Eye (tissue), 1 donor: ENCODE results near the gene DOCK3.
"Not testable (repeated sequence)": the region's sequence is repeated elsewhere in the genome, so short reads cannot be mapped to it uniquely, and the experiment has no call there.

Experiments used
- DNase-seq: peaks from one replicate; pipeline ENCODE4 v3.0.0-alpha.2; 2015

The DOCK3 gene

DNA sequence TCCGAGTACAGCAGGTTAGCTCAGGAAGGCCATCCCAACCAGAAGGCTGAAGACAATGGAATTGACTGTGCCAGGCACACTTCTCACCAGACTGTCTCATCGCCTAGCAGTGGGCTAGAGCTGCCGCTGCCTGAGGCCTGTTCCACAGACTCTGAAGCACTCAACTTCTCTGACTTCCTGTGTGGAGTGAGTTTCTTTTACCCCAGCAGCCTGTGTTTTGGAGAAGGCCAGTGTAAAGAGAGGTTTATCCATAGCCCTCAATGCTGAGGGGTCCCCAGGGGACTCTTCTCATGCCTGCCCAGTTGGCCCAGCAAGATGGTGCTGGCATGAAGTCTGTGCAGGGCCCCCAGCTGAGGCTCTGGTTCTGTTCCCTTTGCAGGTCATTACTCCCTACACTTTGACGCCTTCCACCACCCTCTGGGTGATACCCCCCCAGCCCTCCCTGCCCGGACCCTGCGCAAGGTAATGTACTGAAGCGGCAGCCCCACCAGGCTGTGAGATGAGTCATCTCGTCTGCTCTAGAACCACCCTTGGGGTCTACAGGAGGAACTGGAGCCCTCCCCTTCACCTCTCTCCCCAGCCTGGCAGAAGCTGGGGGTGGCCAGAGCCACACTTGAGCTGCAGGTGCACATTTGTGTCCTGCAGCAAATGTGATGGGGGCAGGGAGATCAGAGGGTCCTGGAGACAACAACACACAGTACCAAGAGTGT is 705.2 kb downstream of the DOCK3 start:
- no peak for DNase-seq

- DNase-seq: no peak
Observed at GRCh38 chr3:51380601-51381332, 706.0 kb downstream of the DOCK3 start.

DNA sequence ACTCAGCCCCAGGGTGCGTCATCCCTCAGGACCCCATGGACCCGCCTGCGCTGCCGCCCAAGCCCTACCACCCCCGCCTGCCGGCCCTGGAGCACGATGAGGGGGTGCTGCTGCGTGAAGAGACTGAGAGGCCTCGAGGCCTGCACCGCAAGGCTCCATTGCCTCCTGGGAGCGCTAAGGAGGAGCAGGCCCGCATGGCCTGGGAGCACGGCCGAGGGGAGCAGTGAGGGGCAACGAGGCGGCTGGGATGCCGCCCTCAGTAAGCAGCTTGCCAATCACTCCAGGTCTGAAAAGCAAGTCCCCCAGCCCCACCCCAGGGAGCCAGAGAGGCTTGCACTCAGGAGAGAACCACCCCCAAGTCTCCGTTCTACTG is 706.6 kb downstream of the DOCK3 start:
- DNase-seq: no peak

DNA sequence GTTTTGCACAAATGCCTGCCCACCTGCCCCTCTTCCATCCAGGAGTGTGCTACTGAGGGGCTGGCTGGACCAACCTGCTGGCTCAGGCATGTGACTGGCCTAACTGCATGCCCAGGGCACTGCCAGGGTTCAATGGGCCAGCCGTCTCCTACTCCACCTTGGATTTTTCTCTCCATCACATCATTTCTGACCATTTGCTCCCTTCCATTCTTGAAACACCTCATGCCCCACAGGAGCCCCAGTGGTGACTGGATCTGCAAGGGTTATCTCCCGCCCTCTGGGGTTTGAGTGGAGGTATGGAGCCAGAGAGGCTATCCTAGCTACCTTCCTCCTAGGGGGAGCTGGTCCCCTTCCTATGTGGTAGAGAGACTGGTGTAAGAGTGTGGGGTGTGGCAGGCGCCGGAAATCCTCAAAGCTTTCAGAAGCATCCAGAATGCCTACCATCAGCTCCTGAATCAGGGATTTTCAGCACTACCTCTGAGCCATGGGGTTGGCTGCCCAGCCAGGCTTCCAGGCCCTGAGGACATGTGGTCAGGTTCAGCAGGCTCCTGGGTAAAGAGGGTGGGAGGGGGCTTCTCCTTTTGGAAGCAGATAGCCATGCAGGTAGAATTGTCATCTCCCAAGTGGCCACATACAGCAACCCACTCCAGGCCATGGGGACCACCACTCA is 707.5 kb downstream of the DOCK3 start:
- DNase-seq: no peak

GRCh38 chr3:51382947-51383578 is 708.3 kb downstream of the DOCK3 start:
- DNase-seq: no peak

DNA sequence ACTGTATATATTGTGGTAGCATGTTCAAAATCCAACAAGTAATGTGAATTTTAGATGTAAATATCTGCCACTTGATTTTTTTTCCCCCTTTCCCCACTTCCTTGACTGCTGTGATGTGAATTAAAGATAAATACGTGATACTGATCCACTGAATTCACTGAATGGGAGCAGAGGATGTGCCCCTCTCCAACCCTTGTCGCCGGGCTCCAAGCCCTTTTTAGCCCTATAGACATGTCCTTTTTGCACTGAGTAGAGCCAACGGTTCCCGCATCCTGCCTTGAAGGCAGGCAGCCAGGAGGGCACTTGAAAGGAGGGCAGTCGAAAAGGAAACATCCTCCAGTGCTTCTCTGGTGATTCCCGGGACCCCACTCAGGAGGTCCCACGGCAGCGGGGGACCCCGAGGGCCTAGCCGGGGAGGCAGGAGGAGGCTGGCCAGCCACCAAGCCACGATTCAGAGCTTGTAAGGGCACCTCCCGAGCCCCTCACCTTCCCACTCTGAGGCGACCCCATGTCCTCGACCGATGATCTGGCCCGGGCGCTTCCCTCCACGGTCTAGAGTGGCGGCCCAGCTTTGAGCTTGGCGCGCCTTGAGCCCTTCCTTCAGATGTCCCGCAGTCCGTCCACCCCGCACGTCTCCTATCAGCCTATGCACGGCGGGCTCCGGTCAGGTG is 709.5 kb downstream of the DOCK3 start:
- DNase-seq: no peak

DNA sequence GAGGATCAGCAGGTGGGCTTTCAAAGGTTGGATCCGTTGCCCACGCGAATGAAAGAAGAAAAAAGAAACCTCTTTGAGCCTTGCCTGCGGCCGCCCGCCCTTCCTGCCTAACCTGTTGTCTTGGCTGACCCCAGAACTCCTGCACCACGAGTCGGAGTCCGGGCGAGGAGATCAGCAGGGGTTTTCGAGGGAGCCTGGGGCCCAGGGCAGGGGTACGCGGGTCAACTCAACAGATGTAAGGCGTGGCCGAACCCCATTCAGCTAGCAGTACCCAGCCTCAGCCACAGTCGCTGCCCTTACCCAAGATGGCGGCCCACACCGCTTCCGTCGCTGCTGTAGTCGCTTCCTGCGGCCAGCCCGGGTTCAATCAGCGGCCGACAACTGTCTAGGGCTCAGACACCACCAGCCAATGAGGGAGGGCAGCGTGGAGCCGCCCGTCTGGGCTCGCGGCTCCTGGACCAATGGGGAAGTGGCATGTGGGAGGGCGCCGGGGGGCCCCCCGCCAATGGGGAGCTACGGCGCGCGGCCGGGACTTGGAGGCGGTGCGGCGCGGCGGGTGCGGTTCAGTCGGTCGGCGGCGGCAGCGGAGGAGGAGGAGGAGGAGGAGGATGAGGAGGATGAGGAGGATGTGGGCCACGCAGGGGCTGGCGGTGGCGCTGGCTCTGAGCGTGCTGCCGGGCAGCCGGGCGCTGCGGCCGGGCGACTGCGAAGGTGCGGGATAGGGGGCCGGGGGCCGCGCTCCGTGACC is 710.2 kb downstream of the DOCK3 start, which contains the start of gene MANF:
MANF (plus strand) TSS at position 566 of the 748 bp plus-strand sequence; CDS start at position 618, 52 bp downstream.
- DNase-seq: peak; percentile 99

DNA sequence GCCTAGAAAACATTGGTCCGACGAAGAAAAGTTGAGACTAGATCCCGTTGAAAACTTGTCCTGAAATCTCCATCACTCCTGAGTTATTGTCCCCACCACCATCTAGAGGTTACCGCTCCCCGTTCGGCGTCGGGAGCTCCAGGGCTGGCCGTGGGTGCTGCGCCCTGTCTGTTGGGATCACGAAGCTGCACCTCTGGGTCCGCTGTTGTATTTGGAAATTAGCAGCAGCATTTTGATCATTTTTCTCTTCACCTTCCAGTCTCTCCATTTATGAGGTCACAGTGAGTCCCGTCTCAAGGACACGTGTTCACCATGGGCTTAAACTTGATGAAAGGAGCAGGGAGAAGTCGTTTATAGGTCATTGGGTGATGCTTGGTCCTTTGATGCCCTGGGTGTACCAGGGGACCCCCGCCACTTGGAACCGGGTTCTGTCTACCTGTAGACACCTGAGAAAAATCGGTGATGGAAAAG is 710.9 kb downstream of the DOCK3 start:
- no peak for DNase-seq

GRCh38 chr3:51386159-51386851 is 711.6 kb downstream of the DOCK3 start:
- no peak for DNase-seq

GRCh38 chr3:51386852-51387229 is 712.1 kb downstream of the DOCK3 start:
- no peak for DNase-seq

- not testable (repeated sequence) for DNase-seq
Observed at GRCh38 chr3:51387281-51387680, 712.6 kb downstream of the DOCK3 start.

DNA sequence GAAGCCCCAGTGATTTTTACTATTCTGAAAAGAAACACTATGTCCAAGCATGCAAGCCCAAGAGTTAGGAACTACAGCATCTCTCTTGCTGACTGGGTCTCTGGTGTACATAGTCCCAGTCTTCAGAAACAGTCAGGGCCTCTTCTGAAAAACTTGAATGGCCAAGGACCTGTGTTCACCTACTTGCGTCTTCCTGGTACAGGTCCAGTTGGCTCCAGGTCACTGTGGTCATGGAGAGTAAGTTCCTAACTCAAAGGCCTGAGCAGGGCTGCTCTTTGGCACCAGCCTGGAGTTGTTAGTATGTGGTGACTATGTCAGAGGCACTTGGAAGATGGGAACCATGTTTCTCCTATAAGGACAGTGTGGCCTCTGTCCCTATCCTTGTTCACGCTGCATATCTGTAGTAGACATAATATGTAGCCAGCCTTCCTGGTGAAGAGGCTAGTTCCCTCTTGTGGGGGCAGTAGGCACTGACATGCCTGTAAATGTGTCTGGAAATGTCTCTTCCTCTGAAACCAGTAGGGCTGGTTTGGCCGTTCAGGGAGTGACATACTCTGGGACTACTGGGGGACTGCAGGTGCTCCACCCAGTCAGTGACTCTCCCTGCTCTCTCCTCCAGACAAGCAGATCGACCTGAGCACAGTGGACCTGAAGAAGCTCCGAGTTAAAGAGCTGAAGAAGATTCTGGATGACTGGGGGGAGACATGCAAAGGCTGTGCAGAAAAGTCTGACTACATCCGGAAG is 713.7 kb downstream of the DOCK3 start:
- no peak for DNase-seq

GRCh38 chr3:51389423-51390183 is 714.9 kb downstream of the DOCK3 start:
- DNase-seq: peak; percentile 72

- DNase-seq: no peak
Observed at GRCh38 chr3:51390246-51391074, 715.7 kb downstream of the DOCK3 start.

GRCh38 chr3:51391075-51391565 is 716.4 kb downstream of the DOCK3 start, which contains the start of gene RBM15B:
Gene RBM15B (plus strand): TSS chr3:51391285. CDS start chr3:51391400, 115 bp downstream.
- DNase-seq: peak; percentile 98

DNA sequence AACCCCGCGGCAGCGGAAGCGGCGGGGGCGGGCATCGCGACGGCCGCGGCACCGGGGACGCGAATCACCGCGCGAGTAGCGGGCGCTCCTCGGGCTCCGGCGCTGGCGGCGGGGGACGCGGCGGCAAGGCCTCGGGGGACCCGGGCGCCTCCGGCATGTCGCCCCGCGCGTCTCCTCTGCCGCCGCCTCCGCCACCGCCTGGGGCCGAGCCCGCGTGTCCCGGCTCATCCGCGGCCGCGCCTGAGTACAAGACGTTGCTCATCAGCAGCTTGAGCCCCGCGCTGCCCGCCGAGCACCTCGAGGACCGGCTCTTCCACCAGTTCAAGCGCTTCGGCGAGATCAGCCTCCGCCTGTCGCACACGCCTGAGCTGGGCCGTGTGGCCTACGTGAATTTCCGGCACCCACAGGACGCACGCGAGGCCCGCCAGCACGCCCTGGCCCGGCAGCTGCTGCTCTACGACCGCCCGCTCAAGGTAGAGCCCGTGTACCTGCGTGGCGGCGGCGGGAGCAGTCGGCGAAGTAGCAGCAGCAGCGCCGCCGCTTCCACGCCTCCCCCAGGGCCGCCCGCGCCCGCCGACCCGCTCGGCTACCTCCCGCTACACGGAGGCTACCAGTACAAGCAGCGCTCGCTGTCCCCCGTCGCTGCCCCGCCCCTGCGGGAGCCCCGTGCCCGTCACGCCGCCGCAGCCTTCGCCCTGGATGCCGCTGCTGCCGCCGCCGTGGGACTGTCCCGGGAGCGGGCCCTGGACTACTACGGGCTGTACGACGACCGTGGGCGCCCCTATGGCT is 717.0 kb downstream of the DOCK3 start:
- peak; percentile 74 for DNase-seq

- no peak for DNase-seq
Observed at GRCh38 chr3:51392355-51393133, 717.8 kb downstream of the DOCK3 start.
